Ascending aorta (tissue), 2 donors: ENCODE results near the gene MAP1A. TPM values are rescaled to one million over a fixed set of nuclear protein-coding genes. Genes with fewer than 3 reads are reported as not detected.
A peak's percentile ranks its signal among the peaks of the same experiment; 100 is the strongest.

ENCODE experiments used
- DNase-seq, 2 donors: peaks; one replicate each; pipeline ENCODE4 v3.0.0-alpha.2; 2019; ENCODE audit warnings: low spot score in 2 of 2
- H3K27ac ChIP-seq, 2 donors: fragments of 200-600 bp; sonication (generic); one replicate each; pipeline ENCODE4 v1.5.1; 2016 to 2017; ENCODE audit warnings: mild to moderate bottlenecking in 1 of 2
- H3K27me3 ChIP-seq: fragments of 200-600 bp; sonication (generic); one replicate; pipeline ENCODE4 v1.5.1; 2017
- H3K36me3 ChIP-seq, 2 donors: fragments of 200-600 bp; sonication (generic); one replicate each; pipeline ENCODE4 v1.5.1; 2016
- H3K4me1 ChIP-seq, 2 donors: fragments of 200-600 bp; sonication (generic); one replicate each; pipeline ENCODE4 v1.5.1; 2016 to 2017; ENCODE audit warnings: mild to moderate bottlenecking in 1 of 2
- H3K4me3 ChIP-seq, 2 donors: fragments of 200-600 bp; sonication (generic); one replicate each; pipeline ENCODE4 v1.5.1; 2016 to 2017; ENCODE audit warnings: mild to moderate bottlenecking in 1 of 2
- H3K9me3 ChIP-seq, 2 donors: fragments of 200-600 bp; sonication (generic); one replicate each; pipeline ENCODE4 v1.5.1; 2016
- intact Hi-C: fragments of 100-400 bp; cut with DNase I; formaldehyde crosslinking; loops from one replicate; pipeline ENCODE4 v1.15.1; 2023
- total RNA-seq: library from RNA; depleted of rRNA; stranded (reverse); fragments of >200 nt; gene quantifications from one replicate; pipeline ENCODE4 v1.1.0, GENCODE V29; 2016
- TF ChIP-seq, protein P1 (sequence below), 3 experiments: fragments of 200-600 bp in 2 of 3; fragments of 450-650 bp in 1 of 3; sonication (generic) in 2 of 3; IDR thresholded peaks; one replicate each; pipeline ENCODE4 v1.5.1; 2016 to 2019; ENCODE audit warnings: antibody characterized with exemption in 3 of 3, mild to moderate bottlenecking in 1 of 3, moderate library complexity in 1 of 3

Gene MAP1A
- total RNA-seq, 1 donor from 2014 or later, result 19.9 TPM

DNA sequence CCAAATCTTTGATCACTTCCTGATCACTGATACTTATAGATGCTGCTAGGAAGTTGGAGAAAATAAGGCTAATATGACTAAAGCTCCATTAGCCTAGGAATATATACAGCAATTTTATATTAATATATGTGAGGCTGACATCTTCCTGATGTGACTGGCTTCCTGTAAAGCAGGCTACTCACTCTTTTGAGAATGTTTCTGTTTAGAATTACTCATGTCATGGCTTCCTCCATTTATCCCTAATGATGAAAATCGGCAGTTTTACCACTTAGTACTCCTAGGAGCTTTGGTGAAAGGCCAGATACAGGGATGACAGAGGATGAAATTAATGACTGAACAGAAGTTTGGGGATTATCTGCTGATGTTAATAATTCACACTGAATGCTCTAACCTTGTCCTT is 3.9 kb upstream of the MAP1A start:
- H3K4me1 ChIP-seq, result peaks cover 5 to 31% of the 10 kb centered on the region in 2 donors
- intact Hi-C loops, result loop anchor here (5.0 to 10.0 kb wide), 4 partner anchors 181 to 1549 kb away; partner anchors contain the start of genes B2M, ELL3, LCMT2 and PATL2
- TF ChIP-seq, protein P1, sequence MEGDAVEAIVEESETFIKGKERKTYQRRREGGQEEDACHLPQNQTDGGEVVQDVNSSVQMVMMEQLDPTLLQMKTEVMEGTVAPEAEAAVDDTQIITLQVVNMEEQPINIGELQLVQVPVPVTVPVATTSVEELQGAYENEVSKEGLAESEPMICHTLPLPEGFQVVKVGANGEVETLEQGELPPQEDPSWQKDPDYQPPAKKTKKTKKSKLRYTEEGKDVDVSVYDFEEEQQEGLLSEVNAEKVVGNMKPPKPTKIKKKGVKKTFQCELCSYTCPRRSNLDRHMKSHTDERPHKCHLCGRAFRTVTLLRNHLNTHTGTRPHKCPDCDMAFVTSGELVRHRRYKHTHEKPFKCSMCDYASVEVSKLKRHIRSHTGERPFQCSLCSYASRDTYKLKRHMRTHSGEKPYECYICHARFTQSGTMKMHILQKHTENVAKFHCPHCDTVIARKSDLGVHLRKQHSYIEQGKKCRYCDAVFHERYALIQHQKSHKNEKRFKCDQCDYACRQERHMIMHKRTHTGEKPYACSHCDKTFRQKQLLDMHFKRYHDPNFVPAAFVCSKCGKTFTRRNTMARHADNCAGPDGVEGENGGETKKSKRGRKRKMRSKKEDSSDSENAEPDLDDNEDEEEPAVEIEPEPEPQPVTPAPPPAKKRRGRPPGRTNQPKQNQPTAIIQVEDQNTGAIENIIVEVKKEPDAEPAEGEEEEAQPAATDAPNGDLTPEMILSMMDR (IDR thresholded peaks at IDR 0.05), result no peak
- H3K27me3 ChIP-seq, result no peaks in the 10 kb centered on the region
- no peaks in the 10 kb centered on the region for H3K36me3 ChIP-seq
- H3K27ac ChIP-seq, result no peak overlapping the region
- H3K4me3 ChIP-seq, result no peak overlapping the region
- H3K9me3 ChIP-seq, result no peaks in the 10 kb centered on the region
- no peak for DNase-seq

DNA sequence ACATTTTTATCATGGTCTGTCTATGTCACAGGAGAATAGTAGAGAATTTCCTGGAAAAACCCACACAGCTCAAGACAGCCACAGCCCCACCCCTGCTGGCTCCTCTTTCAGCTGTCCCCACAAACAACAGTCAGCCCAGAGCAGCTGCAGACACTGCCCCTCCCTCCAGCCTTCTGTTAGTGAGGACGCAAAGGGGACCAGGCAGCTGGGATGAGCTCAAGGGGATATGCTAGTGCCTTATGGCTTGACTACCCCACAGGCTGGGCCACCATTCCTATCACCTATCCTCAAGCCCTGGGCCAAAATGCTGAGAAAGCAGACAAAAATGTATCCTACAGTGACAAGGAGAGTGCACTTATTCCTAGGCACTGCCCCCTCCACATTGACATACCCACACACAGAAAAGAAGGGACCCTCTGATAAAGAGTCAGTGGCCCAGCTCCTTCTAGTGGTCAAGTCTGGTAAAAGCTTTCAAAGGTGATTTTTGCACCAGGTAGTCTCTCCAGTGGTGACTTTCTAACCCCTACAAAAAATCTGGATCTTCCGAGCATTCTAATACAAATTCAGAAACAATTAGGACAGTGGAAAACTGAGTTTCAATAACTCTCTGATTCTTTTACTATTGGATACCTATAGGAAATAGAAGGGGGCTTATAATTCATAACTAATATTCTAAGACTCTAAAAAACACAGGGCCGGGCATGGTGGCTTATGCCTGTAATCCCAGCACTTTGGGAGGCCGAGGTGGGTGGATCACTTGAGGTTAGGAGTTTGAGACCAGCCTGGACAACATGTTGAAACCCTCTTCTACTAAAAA is 3.0 kb upstream of the MAP1A start:
- Histone ChIP-seq H3K4me3 (no peak overlapping the region), H3K27me3 (no peaks in the 10 kb centered on the region), H3K9me3 (no peaks in the 10 kb centered on the region), H3K36me3 (no peaks in the 10 kb centered on the region), H3K4me1 (peaks cover 5 to 30% of the 10 kb centered on the region in 2 donors), H3K27ac (no peak overlapping the region)
- TF ChIP-seq, protein P1 (IDR thresholded peaks at IDR 0.05), result peak in 2 of 3 experiments; percentile 30 to 49
- DNase-seq, result no peak
- intact Hi-C loops, result loop anchor here (5.0 to 10.0 kb wide), 5 partner anchors 32 to 1550 kb away; partner anchors contain the start of genes B2M, ELL3, LCMT2 and PATL2

DNA sequence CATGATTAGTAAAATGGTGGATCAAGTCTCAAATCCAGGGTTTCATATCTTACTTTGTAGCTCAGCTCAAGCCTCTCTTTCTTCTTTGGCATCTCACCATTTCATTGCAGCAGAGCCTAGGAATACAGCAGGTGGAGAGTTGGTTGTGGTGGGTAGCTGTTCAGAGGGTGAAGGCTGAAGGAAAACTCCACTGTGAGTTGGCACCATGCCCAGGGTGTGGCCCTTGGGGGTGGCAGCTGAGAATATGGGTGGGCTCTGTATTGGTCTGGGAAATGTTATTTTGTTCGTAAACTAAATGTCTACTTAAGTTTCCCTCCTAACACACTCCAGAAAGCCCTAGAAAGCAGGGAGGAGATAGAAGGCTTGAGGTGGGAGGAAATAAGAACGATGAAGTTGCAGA is 1.7 kb upstream of the MAP1A start:
- Histone ChIP-seq H3K27me3 (no peaks in the 10 kb centered on the region), H3K4me3 (peak overlapping the region in 1 of 2 donors; percentile 75), H3K27ac (peak overlapping the region; percentile 80 to 81), H3K36me3 (peaks cover 3 to 10% of the 10 kb centered on the region in 2 donors), H3K4me1 (peaks cover 5 to 23% of the 10 kb centered on the region in 2 donors), H3K9me3 (no peaks in the 10 kb centered on the region)
- no peak for DNase-seq
- TF ChIP-seq, protein P1 (IDR thresholded peaks at IDR 0.05), result no peak
- intact Hi-C loops, result loop anchor here (5.0 to 10.0 kb wide), 4 partner anchors 33 to 1551 kb away; partner anchors contain the start of genes B2M, ELL3 and PATL2

DNA sequence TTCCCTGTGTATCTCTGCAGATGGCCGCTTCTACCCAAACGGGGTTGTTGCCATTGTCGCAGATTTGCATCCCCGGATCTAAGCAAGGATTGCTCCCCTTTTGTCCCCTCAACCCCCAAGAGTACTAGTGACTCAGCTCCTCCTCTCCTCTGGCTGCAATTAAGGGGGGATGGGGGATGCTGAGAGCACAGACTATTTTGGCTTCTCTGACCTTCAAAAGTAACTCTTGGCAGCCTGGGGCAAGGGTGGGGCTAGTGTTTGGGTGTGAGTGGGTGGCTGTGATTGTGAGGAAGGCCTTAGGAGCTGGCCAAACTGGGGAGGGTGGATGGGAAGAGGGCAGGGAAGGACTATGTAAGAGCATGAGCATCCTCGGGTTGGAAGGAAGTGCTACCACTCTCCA is 1.2 kb upstream of the MAP1A start:
- Histone ChIP-seq H3K4me1 (peaks cover 5 to 21% of the 10 kb centered on the region in 2 donors), H3K4me3 (peak overlapping the region in 1 of 2 donors; percentile 75), H3K27ac (peak overlapping the region; percentile 80 to 81), H3K27me3 (no peaks in the 10 kb centered on the region), H3K9me3 (no peaks in the 10 kb centered on the region), H3K36me3 (peaks cover 8 to 14% of the 10 kb centered on the region in 2 donors)
- DNase-seq, result peak in 1 of 2 donors; percentile 86
- TF ChIP-seq, protein P1 (IDR thresholded peaks at IDR 0.05), result no peak
- intact Hi-C loops, result loop anchor here (5.0 to 10.0 kb wide), 4 partner anchors 34 to 1551 kb away; partner anchors contain the start of genes B2M, ELL3 and PATL2

DNA sequence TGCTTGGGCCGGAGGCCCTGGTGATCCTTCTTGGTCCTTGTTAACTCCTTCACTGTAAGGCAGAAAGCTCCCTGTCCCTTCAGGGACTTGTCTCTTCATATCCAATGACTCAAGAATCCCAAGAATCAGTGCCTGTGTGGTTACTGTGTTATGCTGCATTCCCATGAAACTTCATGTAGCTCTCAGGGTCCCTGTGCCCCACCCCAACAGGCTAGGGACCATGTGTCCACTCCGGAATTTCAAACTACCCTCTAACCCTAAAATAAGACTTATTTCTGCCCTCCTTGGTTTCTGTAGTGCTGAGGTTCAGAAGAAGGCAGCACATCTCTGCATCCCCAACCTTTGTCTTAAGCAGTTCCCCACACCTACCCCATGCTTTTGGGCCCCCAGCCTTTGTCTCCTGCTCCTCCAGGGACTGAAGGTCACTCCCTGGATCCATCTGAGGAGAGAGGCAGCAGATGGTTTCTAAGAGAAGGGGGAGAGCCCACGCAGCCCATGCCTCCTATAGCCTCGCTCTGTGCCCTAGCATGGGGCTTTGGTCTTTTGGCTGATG is 531 bp upstream of the MAP1A start:
- TF ChIP-seq, protein P1 (IDR thresholded peaks at IDR 0.05), result no peak
- peak overlapping the region; percentile 55 to 75 for H3K4me3 ChIP-seq
- no peak for DNase-seq
- H3K27me3 ChIP-seq, result no peaks in the 10 kb centered on the region
- peaks cover 5 to 17% of the 10 kb centered on the region in 2 donors for H3K4me1 ChIP-seq
- intact Hi-C loops, result loop anchor here (5.0 to 10.0 kb wide), 4 partner anchors 35 to 1552 kb away; partner anchors contain the start of genes B2M, ELL3 and PATL2
- H3K36me3 ChIP-seq, result peaks cover 15 to 21% of the 10 kb centered on the region in 2 donors
- H3K9me3 ChIP-seq, result peaks cover 0 to 4% of the 10 kb centered on the region in 2 donors
- peak overlapping the region; percentile 80 to 81 for H3K27ac ChIP-seq
